ENCODE measurements around the gene MRPL22. TPM values are rescaled to one million over a fixed set of nuclear protein-coding genes. Genes with fewer than 3 reads are reported as not detected.

Gene MRPL22
- total and polyA plus RNA-seq, 2 of the 13 experiments (the other 11 are each of a cell fraction or from before 2014, with no cell fraction given), result 66.8 to 84.8 TPM

DNA sequence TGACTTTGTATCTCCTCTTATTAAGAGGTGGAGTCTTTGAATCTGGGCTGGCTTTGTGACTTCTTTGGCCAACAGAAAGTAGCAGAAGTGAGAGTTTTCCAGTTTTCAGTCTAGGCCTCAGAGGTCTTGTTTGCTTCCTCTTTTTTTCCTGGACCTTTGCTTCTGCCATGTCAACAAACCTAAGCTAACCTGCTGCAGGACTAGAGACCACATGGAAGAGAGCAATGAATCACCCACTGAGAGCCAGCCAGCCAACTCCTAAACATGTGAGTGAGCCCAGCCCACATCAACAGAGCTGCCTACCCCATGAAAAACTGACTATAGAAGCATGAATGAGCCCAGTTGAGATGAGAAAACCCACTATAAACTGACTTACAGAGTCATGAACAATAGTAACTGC lies 29.9 kb downstream of the MRPL22 start (continued):
- TF ChIP-seq, protein P1, sequence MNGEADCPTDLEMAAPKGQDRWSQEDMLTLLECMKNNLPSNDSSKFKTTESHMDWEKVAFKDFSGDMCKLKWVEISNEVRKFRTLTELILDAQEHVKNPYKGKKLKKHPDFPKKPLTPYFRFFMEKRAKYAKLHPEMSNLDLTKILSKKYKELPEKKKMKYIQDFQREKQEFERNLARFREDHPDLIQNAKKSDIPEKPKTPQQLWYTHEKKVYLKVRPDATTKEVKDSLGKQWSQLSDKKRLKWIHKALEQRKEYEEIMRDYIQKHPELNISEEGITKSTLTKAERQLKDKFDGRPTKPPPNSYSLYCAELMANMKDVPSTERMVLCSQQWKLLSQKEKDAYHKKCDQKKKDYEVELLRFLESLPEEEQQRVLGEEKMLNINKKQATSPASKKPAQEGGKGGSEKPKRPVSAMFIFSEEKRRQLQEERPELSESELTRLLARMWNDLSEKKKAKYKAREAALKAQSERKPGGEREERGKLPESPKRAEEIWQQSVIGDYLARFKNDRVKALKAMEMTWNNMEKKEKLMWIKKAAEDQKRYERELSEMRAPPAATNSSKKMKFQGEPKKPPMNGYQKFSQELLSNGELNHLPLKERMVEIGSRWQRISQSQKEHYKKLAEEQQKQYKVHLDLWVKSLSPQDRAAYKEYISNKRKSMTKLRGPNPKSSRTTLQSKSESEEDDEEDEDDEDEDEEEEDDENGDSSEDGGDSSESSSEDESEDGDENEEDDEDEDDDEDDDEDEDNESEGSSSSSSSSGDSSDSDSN (CRISPR knock-in tag; IDR thresholded peaks at IDR 0.05), result no peak
- peak; percentile 37; the same call in 1 of the 2 replicates for TF ChIP-seq RARA (CRISPR knock-in tag; IDR thresholded peaks at IDR 0.05)
- peak; percentile 57; the same call in 1 of the 2 replicates for TF ChIP-seq SPEN (CRISPR knock-in tag; IDR thresholded peaks at IDR 0.05; ENCODE audit: low read depth)
- TF ChIP-seq ZNF766 (CRISPR knock-in tag; IDR thresholded peaks at IDR 0.05; ENCODE audit: borderline replicate concordance), result no peak
- no peak; the same call in 1 of the 2 replicates for TF ChIP-seq ZNF331 (CRISPR knock-in tag; IDR thresholded peaks at IDR 0.05)
- TF ChIP-seq, protein P2, sequence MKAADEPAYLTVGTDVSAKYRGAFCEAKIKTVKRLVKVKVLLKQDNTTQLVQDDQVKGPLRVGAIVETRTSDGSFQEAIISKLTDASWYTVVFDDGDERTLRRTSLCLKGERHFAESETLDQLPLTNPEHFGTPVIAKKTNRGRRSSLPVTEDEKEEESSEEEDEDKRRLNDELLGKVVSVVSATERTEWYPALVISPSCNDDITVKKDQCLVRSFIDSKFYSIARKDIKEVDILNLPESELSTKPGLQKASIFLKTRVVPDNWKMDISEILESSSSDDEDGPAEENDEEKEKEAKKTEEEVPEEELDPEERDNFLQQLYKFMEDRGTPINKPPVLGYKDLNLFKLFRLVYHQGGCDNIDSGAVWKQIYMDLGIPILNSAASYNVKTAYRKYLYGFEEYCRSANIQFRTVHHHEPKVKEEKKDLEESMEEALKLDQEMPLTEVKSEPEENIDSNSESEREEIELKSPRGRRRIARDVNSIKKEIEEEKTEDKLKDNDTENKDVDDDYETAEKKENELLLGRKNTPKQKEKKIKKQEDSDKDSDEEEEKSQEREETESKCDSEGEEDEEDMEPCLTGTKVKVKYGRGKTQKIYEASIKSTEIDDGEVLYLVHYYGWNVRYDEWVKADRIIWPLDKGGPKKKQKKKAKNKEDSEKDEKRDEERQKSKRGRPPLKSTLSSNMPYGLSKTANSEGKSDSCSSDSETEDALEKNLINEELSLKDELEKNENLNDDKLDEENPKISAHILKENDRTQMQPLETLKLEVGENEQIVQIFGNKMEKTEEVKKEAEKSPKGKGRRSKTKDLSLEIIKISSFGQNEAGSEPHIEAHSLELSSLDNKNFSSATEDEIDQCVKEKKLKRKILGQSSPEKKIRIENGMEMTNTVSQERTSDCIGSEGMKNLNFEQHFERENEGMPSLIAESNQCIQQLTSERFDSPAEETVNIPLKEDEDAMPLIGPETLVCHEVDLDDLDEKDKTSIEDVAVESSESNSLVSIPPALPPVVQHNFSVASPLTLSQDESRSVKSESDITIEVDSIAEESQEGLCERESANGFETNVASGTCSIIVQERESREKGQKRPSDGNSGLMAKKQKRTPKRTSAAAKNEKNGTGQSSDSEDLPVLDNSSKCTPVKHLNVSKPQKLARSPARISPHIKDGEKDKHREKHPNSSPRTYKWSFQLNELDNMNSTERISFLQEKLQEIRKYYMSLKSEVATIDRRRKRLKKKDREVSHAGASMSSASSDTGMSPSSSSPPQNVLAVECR (CRISPR knock-in tag; IDR thresholded peaks at IDR 0.05; ENCODE audit: borderline replicate concordance), result peak; percentile 29; the same call in 1 of the 2 replicates
- TF ChIP-seq ZSCAN12 (CRISPR knock-in tag; IDR thresholded peaks at IDR 0.05), result no peak
- peak; percentile 66; the same call in 1 of the 2 replicates for TF ChIP-seq FOXO1 (CRISPR knock-in tag; IDR thresholded peaks at IDR 0.05)
- TF ChIP-seq XRCC5 (optimal IDR thresholded peaks at IDR 0.05; ENCODE audit: low read length), result peak; percentile 61
- TF ChIP-seq SOX6 (IDR thresholded peaks at IDR 0.05), result no peak
- TF ChIP-seq SOX6 (CRISPR knock-in tag; IDR thresholded peaks at IDR 0.05), result peak; percentile 31; the same call in 1 of the 2 replicates
- TF ChIP-seq TARDBP (CRISPR knock-in tag; IDR thresholded peaks at IDR 0.05), result peak; percentile 32; the same call in 1 of the 2 replicates
- TF ChIP-seq TEAD3 (CRISPR knock-in tag; optimal IDR thresholded peaks at IDR 0.05; ENCODE audit: borderline replicate concordance), result peak; percentile 27
- TF ChIP-seq, protein P3, sequence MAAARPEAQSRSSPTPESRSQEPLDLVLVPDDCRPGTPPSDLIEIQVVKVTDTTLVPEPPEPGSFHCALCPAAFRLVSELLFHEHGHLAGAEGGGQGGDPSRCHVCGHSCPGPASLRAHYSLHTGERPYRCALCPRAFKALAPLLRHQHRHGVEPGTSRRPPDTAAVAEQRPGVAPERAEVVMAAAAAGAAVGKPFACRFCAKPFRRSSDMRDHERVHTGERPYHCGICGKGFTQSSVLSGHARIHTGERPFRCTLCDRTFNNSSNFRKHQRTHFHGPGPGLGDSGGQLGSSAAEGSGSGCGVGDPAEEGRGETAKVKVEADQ (CRISPR knock-in tag; IDR thresholded peaks at IDR 0.05; ENCODE audit: borderline replicate concordance), result no peak
- TF ChIP-seq ZFX (CRISPR knock-in tag; IDR thresholded peaks at IDR 0.05; ENCODE audit: low read depth), result peak; percentile 71
- TF ChIP-seq, protein P4, sequence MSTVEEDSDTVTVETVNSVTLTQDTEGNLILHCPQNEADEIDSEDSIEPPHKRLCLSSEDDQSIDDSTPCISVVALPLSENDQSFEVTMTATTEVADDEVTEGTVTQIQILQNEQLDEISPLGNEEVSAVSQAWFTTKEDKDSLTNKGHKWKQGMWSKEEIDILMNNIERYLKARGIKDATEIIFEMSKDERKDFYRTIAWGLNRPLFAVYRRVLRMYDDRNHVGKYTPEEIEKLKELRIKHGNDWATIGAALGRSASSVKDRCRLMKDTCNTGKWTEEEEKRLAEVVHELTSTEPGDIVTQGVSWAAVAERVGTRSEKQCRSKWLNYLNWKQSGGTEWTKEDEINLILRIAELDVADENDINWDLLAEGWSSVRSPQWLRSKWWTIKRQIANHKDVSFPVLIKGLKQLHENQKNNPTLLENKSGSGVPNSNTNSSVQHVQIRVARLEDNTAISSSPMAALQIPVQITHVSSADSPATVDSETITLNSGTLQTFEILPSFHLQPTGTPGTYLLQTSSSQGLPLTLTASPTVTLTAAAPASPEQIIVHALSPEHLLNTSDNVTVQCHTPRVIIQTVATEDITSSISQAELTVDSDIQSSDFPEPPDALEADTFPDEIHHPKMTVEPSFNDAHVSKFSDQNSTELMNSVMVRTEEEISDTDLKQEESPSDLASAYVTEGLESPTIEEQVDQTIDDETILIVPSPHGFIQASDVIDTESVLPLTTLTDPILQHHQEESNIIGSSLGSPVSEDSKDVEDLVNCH (CRISPR knock-in tag; IDR thresholded peaks at IDR 0.05), result no peak
- TF ChIP-seq ZNF678 (CRISPR knock-in tag; IDR thresholded peaks at IDR 0.05), result no peak
- peak; percentile 54 for TF ChIP-seq HNF4A (CRISPR knock-in tag; IDR thresholded peaks at IDR 0.05)
- no peak for TF ChIP-seq ZNF772 (CRISPR knock-in tag; IDR thresholded peaks at IDR 0.05)
- TF ChIP-seq, protein P5, sequence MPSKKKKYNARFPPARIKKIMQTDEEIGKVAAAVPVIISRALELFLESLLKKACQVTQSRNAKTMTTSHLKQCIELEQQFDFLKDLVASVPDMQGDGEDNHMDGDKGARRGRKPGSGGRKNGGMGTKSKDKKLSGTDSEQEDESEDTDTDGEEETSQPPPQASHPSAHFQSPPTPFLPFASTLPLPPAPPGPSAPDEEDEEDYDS (CRISPR knock-in tag; IDR thresholded peaks at IDR 0.05), result 0 out of 2 replicates have a peak, but pooled peaks have one; percentile 30
- 0 out of 2 replicates have a peak, but pooled peaks have one; percentile 38 for TF ChIP-seq WIZ (CRISPR knock-in tag; IDR thresholded peaks at IDR 0.05)
- TF ChIP-seq SAP130 (CRISPR knock-in tag; IDR thresholded peaks at IDR 0.05; ENCODE audit: low read depth), result peak; percentile 82
